Measurements from ENCODE around the gene ADGB. TPM values are rescaled to one million over a fixed set of nuclear protein-coding genes. Genes with fewer than 3 reads are reported as not detected.
"Not testable (repeated sequence)": the region's sequence is repeated elsewhere in the genome, so short reads cannot be mapped to it uniquely, and the experiment has no call there.

Gene ADGB
- total RNA-seq, 1 experiment from 2014 or later: not detected

GRCh38 chr6:146813554-146813953, 214.8 kb downstream of the ADGB start:
- DNase-seq: no peak
- intact Hi-C loops (cut with micrococcal nuclease; ENCODE audit: unreplicated experiment): no loop called here
- Mint-ChIP-seq H3K36me3 (ENCODE audit: insufficient read depth, unreplicated experiment) (no peaks in the 10 kb centered on the region), H3K4me1 (ENCODE audit: low read depth, unreplicated experiment) (peaks cover 32% of the 10 kb centered on the region), H3K4me3 (ENCODE audit: low read depth, unreplicated experiment) (no peak overlapping the region), H3K9me3 (ENCODE audit: low read depth, unreplicated experiment) (no peaks in the 10 kb centered on the region), H3K27ac (ENCODE audit: unreplicated experiment) (peak overlapping the region; percentile 46), H3K27me3 (ENCODE audit: unreplicated experiment) (no peaks in the 10 kb centered on the region)
- no peak for TF ChIP-seq CTCF (IDR thresholded peaks at IDR 0.05; ENCODE audit: unreplicated experiment)
- BruUV-seq (replicated peaks): no TSS peak
- CTCF ChIA-PET: no interaction called here

GRCh38 chr6:146814148-146814750, 215.5 kb downstream of the ADGB start:
- H3K36me3 Mint-ChIP-seq (ENCODE audit: insufficient read depth, unreplicated experiment): no peaks in the 10 kb centered on the region
- intact Hi-C loops (cut with micrococcal nuclease; ENCODE audit: unreplicated experiment): no loop called here
- peaks cover 32% of the 10 kb centered on the region for H3K4me1 Mint-ChIP-seq (ENCODE audit: low read depth, unreplicated experiment)
- H3K27me3 Mint-ChIP-seq (ENCODE audit: unreplicated experiment): no peaks in the 10 kb centered on the region
- DNase-seq: no peak
- H3K4me3 Mint-ChIP-seq (ENCODE audit: low read depth, unreplicated experiment): no peak overlapping the region
- CTCF ChIA-PET: no interaction called here
- BruUV-seq (replicated peaks): no TSS peak
- TF ChIP-seq CTCF (IDR thresholded peaks at IDR 0.05; ENCODE audit: unreplicated experiment): no peak
- peak overlapping the region; percentile 46 for H3K27ac Mint-ChIP-seq (ENCODE audit: unreplicated experiment)
- H3K9me3 Mint-ChIP-seq (ENCODE audit: low read depth, unreplicated experiment): no peaks in the 10 kb centered on the region

- H3K36me3 Mint-ChIP-seq (ENCODE audit: insufficient read depth, unreplicated experiment); BruUV-seq (replicated peaks); H3K27me3 Mint-ChIP-seq (ENCODE audit: unreplicated experiment); H3K9me3 Mint-ChIP-seq (ENCODE audit: low read depth, unreplicated experiment); intact Hi-C loops (cut with micrococcal nuclease; ENCODE audit: unreplicated experiment); H3K27ac Mint-ChIP-seq (ENCODE audit: unreplicated experiment); CTCF ChIA-PET; DNase-seq; H3K4me3 Mint-ChIP-seq (ENCODE audit: low read depth, unreplicated experiment): not testable (repeated sequence)
- H3K4me1 Mint-ChIP-seq (ENCODE audit: low read depth, unreplicated experiment): peaks cover 32% of the 10 kb centered on the region
Observed at GRCh38 chr6:146815511-146816462, 217.0 kb downstream of the ADGB start.

- CTCF ChIA-PET: no interaction called here
- no peak overlapping the region for H3K27ac Mint-ChIP-seq (ENCODE audit: unreplicated experiment)
- intact Hi-C loops (cut with micrococcal nuclease; ENCODE audit: unreplicated experiment): no loop called here
- no peaks in the 10 kb centered on the region for H3K27me3 Mint-ChIP-seq (ENCODE audit: unreplicated experiment)
- H3K36me3 Mint-ChIP-seq (ENCODE audit: insufficient read depth, unreplicated experiment): no peaks in the 10 kb centered on the region
- H3K9me3 Mint-ChIP-seq (ENCODE audit: low read depth, unreplicated experiment): no peaks in the 10 kb centered on the region
- DNase-seq: no peak
- BruUV-seq (replicated peaks): no TSS peak
- H3K4me1 Mint-ChIP-seq (ENCODE audit: low read depth, unreplicated experiment): peaks cover 6% of the 10 kb centered on the region
- no peak for TF ChIP-seq CTCF (IDR thresholded peaks at IDR 0.05; ENCODE audit: unreplicated experiment)
- no peak overlapping the region for H3K4me3 Mint-ChIP-seq (ENCODE audit: low read depth, unreplicated experiment)
Observed at GRCh38 chr6:146819596-146820320, 221.0 kb downstream of the ADGB start.

Data from Calu3 (cell line).